ENCODE data around the gene CLCA1. TPM values are rescaled to one million over a fixed set of nuclear protein-coding genes. Genes with fewer than 3 reads are reported as not detected.

CLCA1 gene
- total RNA-seq, 1 experiment from 2014 or later = not detected

GRCh38 chr1:86502721-86503405, 34.1 kb downstream of the CLCA1 start:
- no peak for DNase-seq (ENCODE audit: low read depth)

GRCh38 chr1:86503406-86504136, 34.8 kb downstream of the CLCA1 start:
- peak; percentile 7 for DNase-seq (ENCODE audit: low read depth)

GRCh38 chr1:86504137-86504479, 35.4 kb downstream of the CLCA1 start:
- no peak for DNase-seq (ENCODE audit: low read depth)

GRCh38 chr1:86504895-86505563, 36.3 kb downstream of the CLCA1 start:
- no peak for DNase-seq (ENCODE audit: low read depth)

- DNase-seq (ENCODE audit: low read depth) = no peak
These were observed 36.8 kb downstream of the CLCA1 start for GRCh38 chr1:86505564-86505902.

- peak; percentile 32 for DNase-seq (ENCODE audit: low read depth)
These were observed 39.3 kb downstream of the CLCA1 start for GRCh38 chr1:86507935-86508582.

- DNase-seq (ENCODE audit: low read depth) = no peak
These were observed 39.8 kb downstream of the CLCA1 start for GRCh38 chr1:86508583-86508969.

GRCh38 chr1:86515597-86515996, 46.9 kb downstream of the CLCA1 start:
- DNase-seq (ENCODE audit: low read depth) = peak; percentile 45

- peak; percentile 4 for DNase-seq (ENCODE audit: low read depth)
These were observed 47.6 kb downstream of the CLCA1 start for GRCh38 chr1:86516335-86516734.

GRCh38 chr1:86517336-86517735, 48.6 kb downstream of the CLCA1 start:
- no peak for DNase-seq (ENCODE audit: low read depth)

- DNase-seq (ENCODE audit: low read depth) = no peak
These were observed 52.2 kb downstream of the CLCA1 start for GRCh38 chr1:86520789-86521521.

- DNase-seq (ENCODE audit: low read depth) = no peak
These were observed 52.8 kb downstream of the CLCA1 start for GRCh38 chr1:86521522-86521891.

GRCh38 chr1:86522240-86522639, 53.5 kb downstream of the CLCA1 start:
- no peak for DNase-seq (ENCODE audit: low read depth)

- DNase-seq (ENCODE audit: low read depth) = no peak
These were observed 55.1 kb downstream of the CLCA1 start for GRCh38 chr1:86523670-86524354.

GRCh38 chr1:86527306-86527705, 58.6 kb downstream of the CLCA1 start:
- no peak for DNase-seq (ENCODE audit: low read depth)

GRCh38 chr1:86530211-86530845, 61.6 kb downstream of the CLCA1 start:
- no peak for DNase-seq (ENCODE audit: low read depth)

GRCh38 chr1:86537928-86538695, 69.4 kb downstream of the CLCA1 start:
- DNase-seq (ENCODE audit: low read depth) = no peak

GRCh38 chr1:86538775-86539174, 70.0 kb downstream of the CLCA1 start:
- no peak for DNase-seq (ENCODE audit: low read depth)

GRCh38 chr1:86541859-86542258, 73.1 kb downstream of the CLCA1 start:
- DNase-seq (ENCODE audit: low read depth) = peak; percentile 1

GRCh38 chr1:86542631-86543030, 73.9 kb downstream of the CLCA1 start:
- DNase-seq (ENCODE audit: low read depth) = peak; percentile 5

All from LHCN-M2 (cell line).